HG02970 (cell line): ENCODE measurements around the gene NLRP6.
"Not testable (repeated sequence)": the region's sequence is repeated elsewhere in the genome, so short reads cannot be mapped to it uniquely, and the experiment has no call there.

Experiments used
- ATAC-seq: cut with Tn5 transposase; IDR thresholded peaks from one replicate; pipeline ENCODE4 v1.9.1; 2021; ENCODE audit warnings: mild to moderate bottlenecking, moderate library complexity, moderate number of reproducible peaks; ENCODE audit not compliant: unreplicated experiment, low FRiP score

The NLRP6 gene

DNA sequence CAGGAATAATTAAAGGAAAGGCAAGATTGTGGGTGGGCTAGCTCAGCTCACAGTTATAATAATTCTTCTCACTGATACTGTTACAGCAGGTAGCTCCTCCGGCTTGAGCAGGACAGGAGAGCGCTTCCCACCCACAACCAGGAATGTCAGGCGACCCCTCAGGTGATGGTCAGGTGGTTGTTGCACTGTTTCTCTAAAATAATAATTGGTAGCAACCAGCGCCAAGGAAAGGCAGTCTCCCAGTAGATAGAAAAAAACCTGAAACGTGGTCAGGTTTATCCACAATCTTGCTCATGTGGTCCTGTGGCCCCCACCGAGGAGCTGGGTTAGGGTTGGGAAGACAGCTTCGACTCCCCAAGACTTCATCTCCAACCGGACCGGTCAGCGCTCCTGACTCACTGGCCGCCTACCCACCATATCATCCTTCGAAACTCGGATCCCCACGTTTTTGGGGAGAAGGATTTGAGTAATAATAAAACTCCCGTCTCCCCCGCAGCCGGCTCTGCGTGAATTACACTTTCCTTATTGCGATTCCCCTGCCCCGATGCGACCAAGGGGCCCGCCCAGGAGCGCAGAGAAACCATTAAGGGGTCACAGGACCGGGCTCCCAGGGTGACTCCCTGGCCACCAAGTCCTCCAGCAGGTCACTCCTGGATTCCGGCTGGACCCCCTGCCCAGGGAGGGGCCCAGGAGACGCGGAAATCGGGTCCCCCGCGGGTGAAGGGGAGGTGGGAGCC, 39.6 kb downstream of the NLRP6 start:
- peak; percentile 7 for ATAC-seq

DNA sequence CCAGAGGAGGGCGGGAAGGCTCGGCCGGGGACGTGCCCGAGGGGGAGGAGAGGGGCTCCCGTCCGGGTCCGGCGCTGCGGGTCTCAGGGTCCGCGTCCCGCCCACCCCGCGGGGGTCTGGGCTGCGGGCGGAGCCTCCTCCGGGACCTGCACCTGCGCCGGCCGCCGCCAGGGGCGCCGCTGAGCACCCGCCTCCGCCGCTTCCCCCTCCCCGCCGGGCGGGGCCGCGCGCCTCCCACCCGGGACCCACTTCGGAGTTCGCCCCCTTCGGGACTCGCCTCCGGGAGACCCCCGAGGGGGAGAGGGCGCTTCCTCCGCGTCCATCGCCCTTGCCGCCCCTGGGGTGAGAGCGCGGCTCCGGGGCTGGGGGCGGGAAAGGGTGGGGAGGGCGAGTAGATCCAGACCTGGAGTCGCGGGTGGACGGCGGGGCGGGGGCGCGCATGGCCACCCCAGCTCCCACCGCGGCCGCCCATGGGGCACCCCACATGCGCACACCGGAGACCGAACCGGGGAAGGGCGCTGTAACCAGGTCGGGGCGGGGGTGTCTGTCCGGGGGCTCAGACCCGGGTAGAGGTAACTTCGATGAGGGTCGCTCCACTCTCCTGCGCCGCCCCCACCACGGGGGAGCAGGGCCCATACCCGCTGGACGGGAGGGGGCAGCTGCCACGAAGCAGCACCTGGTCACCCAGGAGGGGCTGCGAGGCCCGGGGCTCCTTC, 40.4 kb downstream of the NLRP6 start:
- ATAC-seq = peak; percentile 45

DNA sequence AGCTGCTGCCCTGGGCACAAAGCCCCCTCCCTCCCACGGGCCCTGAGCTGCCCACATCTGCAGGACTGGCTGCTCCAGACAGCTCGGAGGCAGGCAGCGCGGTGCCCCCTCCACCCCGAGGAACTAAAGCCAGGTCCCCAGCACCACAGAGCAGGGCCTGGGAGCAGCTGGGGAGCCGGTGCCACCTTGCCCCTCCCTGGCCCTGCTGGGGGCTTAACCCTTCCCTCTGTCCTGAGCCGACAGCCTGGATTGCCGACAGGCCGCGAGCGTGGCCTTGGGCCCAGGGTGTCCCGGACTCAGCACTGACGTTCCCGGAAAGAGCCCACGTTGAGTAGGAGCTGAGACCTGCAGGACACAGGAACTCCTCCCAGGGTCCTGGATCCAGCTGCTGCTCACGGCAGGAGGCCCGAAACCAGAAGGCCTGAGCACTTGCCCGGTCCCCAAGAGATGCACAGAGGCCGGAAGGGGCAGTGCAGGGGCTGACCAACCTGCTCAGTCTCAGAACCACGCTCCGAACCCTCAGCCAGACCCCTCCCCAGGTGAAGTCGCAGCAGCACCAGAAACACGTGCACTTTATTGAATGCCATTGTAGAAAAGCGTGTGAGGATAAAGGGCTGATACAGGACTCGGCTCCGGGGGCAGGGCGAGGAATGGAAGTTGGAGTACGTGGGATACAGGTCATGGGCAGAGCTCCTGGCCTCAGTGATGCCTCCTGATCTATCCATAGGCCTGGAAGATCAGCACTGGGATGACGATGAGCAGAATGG, 41.1 kb downstream of the NLRP6 start:
- ATAC-seq = peak; percentile 4

DNA sequence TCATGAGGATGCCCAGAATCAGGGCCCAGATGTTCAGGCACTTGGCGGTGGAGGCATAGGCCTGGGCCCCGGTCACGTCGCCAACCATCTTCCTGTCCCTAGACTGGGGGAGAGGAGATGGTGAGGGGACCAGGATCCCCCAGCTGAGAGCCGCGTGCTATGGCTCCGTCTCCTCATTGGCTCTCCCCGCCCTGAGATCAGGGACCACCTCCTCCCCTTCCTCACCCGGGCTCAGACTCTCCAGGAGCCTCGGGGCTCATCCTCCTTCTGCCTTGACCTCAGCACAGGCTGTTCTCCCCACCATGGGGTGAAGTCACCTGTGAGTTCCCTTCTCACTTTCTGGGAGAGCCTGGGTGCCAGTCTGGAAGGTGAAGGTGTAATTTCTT, 41.7 kb downstream of the NLRP6 start:
- ATAC-seq = not testable (repeated sequence)

DNA sequence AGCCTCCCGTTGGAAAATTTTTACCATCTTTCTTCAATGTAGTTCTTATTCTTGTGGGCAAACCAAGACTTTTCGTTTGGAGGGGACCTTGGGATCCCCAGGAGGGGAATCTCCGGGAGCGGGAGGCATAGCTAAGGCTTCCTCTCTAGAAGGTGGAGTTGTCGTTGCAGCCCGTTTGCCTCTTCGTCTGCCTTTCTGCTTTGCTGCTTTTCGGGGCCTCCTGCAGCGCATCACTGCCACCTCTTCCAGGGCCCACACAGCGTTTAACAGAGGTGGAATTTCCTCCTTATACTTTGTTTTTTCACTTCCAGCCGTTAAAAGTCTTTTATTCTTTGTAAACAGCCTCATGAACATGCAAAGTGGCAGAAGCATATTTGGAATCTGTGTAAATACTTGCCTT, 45.9 kb downstream of the NLRP6 start:
- ATAC-seq = no peak

DNA sequence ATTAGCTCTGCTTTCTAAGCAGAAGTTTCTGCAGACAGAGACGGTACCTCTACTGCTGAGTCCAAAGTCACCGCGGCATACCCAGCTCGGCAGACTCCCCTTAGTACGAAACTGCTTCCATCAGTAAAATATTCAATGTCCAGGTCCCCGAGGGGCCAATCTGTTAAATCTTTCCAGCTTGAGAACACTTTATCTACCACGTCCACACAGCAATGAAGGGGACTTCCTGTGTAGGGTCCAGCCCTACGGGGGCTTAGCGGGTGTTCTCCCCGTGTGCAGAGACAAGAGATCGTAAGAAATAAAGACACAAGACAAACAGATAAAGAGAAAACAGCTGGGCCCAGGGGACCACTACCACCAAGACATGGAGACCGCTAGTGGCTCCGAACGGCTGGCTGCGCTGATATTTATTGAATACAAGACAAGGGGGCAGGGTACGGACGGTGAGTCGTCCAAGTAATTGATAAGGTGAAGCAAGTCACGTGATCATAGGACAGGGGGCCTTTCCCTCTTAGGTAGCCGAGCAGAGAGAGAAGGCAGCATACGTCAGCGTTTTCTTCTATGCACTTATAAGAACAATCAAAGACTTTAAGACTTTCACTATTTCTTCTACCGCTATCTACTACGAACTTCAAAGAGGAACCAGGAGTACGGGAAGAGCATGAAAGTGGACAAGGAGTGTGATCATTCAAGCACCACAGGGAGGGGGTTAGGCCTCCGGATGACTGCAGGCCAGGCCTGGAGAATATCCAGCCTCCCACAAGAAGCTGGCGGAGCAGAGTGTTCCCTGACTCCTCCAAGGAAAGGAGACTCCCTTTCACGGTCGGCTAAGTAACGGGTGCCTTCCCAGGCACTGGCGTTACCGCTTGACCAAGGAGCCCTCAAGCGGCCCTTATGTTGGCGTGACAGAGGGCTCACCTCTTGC, 46.6 kb downstream of the NLRP6 start:
- ATAC-seq = not testable (repeated sequence)

DNA sequence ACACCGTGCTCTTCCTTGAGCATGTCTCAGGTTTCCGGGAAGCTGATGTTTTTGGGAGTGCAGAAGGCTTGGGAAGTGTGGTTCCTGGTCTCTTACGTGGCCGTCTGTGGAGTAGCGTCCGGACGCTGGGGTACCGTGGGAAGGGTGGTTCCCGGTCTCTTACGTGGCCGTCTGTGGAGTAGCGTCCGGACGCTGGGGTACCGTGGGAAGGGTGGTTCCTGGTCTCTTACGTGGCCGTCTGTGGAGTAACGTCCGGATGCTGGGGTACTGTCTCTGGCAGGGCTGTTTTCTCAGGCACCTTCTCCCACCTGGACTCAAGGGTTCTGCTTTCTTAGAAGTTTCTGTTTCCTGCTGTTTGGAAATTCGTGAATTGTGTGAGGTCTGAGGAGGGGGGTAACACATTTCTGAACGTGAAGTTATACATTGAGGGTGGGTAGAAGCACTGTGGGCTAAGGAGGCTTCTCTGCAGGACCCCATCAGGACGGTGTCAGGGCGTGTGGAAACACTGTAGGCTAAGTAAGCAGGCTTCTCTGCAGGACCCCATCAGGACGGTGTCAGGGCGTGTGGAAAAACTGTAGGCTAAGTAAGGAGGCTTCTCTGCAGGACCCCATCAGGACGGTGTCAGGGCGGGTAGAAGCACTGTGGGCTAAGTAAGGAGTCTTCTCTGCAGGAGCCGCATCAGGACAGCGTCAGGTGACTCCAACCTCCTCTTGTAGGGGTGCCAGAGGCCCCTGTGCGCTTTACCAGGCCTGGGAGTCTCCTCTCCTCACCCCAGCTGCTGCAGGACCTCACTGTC, 47.8 kb downstream of the NLRP6 start:
- no peak for ATAC-seq

DNA sequence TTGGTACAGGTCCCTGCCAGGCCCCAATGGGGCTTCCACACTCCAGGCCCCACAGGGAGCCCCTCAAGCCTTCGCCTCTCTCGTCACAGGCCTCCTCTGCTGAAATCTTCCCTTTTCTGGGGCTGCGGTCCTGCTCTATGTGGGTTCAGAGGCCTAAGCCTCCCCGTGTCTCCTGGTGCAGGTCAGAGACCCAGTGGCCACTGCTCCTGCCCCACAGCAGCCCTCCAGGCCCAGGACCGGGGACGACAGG, 48.3 kb downstream of the NLRP6 start:
- ATAC-seq = no peak

DNA sequence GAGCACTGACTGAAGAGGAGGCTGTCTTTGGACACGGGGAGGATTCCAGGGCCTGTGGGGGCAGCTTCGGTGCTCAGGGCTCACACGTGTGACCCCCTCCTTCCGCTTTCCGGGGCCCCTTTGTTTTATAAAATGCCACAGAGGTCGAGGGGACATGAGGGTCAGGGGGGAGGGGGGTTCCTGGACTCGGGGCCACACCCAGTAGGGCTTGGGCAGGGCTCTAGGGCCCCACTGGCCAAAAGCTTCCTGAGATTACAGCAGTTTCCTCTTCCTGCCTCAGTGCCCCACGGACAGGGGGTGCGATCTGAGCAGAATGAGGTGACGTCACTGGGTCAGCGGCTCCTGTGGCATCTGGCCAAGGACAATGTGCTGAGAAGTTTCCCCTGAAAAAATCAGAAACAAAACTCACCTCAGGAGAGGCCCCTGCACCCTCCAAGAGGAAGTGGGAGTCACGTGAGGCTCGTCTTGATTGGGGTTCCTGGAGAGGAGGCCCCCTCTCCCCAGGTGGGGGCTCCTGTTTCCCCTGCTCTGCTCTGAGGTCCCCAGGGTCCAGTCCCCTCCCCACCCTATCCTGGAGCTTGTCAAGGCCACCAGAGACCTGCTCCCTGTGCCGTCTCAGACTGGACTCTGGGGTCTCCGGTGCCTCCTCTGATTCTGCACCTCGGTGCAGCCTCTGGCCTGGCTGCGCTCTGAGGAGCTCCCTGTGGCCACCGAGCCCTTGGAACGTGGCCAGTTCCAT, 48.8 kb downstream of the NLRP6 start:
- ATAC-seq = peak; percentile 49

DNA sequence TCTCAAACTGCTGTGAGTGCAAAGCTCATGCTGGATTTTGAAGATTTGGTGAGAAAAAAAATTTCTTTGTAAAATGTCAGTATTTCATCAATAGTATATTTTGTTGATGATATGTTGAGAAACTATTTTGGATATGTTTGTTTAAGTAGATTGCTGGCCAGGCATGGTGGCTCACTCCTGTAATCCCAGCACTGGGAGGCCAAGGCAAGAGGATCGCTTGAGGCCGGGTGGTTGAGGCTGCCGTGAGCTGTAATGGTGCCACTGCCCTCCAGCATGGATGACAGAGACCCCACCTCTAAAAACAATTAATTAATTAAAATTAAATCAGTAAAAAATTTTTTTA, 49.3 kb downstream of the NLRP6 start:
- no peak for ATAC-seq

DNA sequence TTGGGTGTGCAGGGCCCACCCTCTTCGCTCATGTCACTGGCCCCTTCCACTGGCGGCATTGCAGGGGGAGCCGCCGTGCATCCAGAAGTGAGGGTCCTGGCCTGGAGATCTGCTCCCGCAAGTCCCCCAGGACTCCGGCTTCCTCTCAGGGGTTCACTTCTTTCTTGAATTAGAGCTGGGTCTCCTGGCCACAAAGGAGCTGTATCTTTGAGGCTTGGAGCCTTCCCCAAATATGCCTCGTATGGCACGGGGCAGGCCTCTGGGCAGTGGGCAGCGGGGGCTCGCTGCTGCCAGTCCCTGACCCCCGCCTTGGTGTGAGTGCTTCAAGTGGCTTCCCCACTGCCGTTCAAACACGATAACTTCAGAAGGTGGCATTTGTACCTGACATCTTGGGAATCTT, 49.8 kb downstream of the NLRP6 start:
- ATAC-seq = no peak

DNA sequence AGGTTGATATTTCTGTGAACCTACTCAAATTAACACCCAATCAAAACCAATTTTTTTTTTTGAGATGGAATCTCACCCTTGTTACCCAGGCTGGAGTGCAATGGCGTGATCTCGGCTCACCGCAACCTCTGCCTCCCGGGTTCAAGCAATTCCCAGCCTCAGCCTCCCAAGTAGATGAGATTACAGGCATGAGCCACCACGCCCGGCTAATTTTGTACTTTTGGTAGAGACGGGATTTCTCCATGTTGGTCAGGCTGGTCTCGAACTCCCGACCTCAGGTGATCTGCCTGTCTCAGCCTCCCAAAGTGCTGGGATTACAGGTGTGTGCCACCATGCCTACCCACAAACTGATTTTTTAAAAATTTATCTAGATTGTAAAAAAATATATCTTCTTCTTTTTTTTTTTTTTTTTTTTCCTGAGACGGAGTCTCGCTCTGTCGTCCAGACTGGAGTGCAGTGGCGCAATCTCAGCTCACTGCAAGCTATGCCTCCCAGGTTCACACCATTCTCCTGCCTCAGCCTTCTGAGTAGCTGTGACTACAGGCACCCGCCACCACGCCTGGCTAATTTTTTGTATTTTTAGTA, 50.4 kb downstream of the NLRP6 start:
- ATAC-seq = not testable (repeated sequence)

DNA sequence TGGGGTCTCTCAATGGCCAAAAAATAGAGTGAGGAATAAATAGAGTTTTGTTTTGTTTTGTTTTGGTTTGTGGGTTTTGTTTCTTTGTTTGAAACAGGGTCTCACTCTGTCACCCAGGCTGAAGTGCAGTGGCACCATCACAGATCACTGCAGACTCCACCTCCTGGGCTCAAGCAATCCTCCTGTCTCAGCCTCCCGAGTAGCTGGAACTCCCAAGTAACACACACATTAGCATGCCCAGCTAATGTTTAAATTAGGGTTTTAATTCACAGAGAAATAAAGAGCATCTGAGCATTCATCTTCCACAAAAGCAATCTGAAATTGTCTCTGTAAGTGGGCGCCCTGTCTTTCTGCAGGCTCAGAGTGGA, 51.7 kb downstream of the NLRP6 start:
- ATAC-seq = no peak

DNA sequence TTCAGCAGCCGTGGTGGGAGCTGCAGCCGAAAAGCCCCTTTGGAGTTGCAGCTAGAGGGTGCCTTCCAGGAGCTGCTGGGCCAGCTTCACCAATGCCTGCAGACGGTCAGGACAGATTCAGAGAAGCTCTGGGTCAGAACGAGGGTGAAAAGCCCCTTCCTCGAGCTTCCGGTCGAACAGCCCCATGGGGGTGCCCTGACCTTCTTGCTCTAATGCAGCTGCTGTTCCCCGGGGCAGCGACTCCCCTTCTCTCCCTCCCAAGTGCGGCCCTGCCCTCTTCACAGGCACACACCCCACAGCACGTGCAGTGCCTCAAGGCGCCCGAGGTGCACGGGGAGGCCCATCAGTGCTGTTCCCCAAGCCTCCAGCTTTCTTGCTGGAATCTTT, 52.1 kb downstream of the NLRP6 start:
- ATAC-seq = no peak

DNA sequence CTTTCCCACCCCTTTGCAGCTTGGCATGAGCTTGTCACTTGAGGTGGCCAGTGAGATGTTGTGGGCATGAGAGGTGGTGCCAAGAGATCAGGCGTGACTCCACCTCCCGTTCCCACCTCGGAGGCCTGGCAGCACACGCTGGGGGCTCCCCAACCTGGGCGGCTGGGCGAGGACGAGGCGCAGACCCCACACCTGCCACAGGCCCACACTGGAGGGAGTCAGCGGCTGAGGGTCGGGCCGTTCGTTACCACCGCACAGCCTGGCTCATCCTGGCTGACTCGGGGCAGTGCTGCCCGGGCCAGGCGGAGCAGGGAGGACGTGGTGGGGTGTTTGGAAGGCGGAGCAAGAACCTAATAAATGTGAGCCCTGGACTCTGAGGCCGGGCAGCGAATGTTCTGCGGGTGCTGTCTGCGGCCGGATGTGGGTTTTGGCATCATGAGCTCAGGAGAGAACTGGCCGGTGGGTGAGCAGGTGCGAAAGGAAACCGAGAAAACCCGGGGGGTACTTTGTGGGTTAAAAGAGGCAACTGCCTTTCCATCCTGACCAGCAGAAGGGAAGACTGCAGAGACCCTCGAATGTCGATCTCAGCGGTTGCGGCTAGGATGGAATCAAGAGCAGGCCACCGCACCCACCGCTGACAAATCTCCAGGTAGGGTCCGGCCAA, 52.6 kb downstream of the NLRP6 start:
- ATAC-seq = no peak

DNA sequence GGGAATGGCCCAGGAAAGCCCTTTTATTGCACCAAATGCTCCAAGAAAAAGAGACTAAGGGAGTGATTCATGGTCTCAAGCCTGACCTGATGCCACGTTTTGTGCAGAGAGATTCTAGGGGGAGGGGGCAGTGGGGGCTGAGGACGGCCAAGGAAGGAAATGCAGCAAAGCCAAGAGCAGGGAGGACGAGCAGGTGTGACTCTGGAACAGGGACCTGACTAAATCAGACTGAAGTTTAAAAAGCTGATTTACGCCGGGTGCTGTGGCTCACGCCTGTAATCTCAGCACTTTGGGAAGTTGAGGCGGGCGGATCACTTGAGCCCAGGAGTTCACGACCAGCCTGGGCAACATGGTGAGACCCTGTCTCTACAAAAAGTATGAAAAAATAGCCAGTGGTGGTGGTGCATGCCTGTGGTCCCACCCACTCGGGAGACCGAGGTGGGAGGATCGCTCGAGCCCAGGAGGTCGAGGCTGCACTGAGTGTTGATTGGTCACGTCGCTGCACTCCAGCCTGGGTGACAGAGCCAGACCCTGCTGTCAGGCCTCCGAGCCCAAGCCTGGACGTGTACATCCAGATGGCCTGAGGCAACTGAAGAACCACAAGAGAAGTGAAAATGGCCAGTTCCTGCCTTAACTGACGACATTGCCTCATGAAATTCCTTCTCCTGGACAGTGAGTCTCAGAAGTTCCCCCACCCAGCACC, 53.3 kb downstream of the NLRP6 start:
- no peak for ATAC-seq

DNA sequence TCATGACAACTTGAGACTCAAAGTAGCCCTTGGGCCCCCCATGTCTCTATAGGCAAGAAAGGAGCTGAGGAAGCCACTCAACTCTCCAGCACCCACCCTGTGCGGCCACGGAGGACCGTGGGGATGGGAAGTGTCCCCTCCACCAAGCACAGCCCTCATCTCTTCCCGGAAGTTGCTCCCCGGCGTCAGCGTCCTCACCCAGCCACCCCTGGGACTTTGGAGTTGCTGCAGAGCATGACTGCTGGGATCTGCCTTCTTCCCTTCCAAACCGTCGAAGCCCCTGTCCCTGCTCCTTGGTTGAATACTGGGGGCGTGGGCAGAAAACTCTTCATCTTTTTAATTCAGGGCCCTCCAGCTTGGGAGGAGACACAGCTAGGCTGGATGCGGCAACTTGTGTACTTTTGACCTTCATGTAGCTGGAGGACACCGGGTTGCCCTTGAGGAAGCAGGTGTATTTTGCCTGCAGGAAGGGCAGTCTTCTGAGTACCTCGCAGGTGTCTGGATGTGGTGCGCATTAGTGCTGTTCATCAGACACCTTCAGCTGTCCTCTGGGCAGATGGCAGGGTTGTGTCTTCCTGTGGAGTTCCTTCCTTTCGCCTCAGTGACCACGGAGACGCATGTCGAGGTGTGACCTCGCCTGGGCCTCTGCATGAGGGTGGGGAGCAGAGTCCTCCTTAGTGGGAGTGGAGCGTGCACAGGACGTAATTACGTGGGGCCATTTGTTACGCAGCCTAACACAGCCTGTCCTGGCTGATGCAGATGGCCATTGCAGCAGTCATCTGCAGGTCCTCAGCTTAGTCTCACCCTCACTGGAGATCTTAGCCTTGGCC, 54.7 kb downstream of the NLRP6 start:
- no peak for ATAC-seq
